Mucosa of descending colon (tissue), 3 donors: ENCODE measurements around the gene MRPS24. TPM values are rescaled to one million over a fixed set of nuclear protein-coding genes. Genes with fewer than 3 reads are reported as not detected.

Experiments
- ATAC-seq: fragments of 200-7000 bp; cut with Tn5 transposase; one replicate; pipeline ENCODE4 v1.9.1; 2020; ENCODE audit warnings: mild to moderate bottlenecking, moderate library complexity
- DNase-seq, 3 donors: peaks; one replicate each; pipeline ENCODE4 v3.0.0-alpha.2; 2020
- H3K36me3 ChIP-seq: fragments of 200-600 bp; one replicate; pipeline ENCODE4 v1.8.0; 2021; ENCODE audit warnings: low read depth, mild to moderate bottlenecking
- H3K4me1 ChIP-seq: fragments of 200-600 bp; one replicate; pipeline ENCODE4 v1.8.0; 2021; ENCODE audit warnings: low read depth, mild to moderate bottlenecking
- H3K4me3 ChIP-seq: fragments of 200-600 bp; one replicate; pipeline ENCODE4 v1.8.0; 2021; ENCODE audit warnings: mild to moderate bottlenecking
- H3K9me3 ChIP-seq: fragments of 200-600 bp; one replicate; pipeline ENCODE4 v1.8.0; 2021; ENCODE audit warnings: mild to moderate bottlenecking
- CTCF ChIP-seq: fragments of 200-600 bp; IDR thresholded peaks from one replicate; pipeline ENCODE4 v1.8.0; 2022; ENCODE audit warnings: antibody characterized with exemption, mild to moderate bottlenecking
- intact Hi-C, 2 donors: fragments of 100-400 bp; cut with DNase I in 1 of 2; cut with micrococcal nuclease in 1 of 2; formaldehyde crosslinking; loops; one replicate each; pipeline versions ENCODE4 v1.11.0 to v1.11.1; 2022; cut with DNase I, micrococcal nuclease
- total RNA-seq, 3 donors: library from RNA; stranded (reverse); fragmentation: NEBNext Ultra II Directional in 2 of 3; extraction: Animal tissue kit (Norgen Biotek cat#: 25700) in 2 of 3; gene quantifications; one replicate each; pipeline versions ENCODE4 v1.2.1 to v1.2.4, GENCODE V29; 2021 to 2023
- donor health status: DM: no; HTN: no; CAD: no; lungs with moderate emphysema.
- donor health status: DM: no; HTN: no; CAD: no.
- donor health status: DM: no; HTN: yes; CAD: no.

MRPS24 gene
- total RNA-seq, 3 donors from 2014 or later = 86.4 to 93.1 (median 90.2) TPM

GRCh38 chr7:43884209-43884608 lies 14.9 kb upstream of the MRPS24 start:
- H3K4me3 ChIP-seq = no peak overlapping the region
- H3K36me3 ChIP-seq = no peaks in the 10 kb centered on the region
- no peak for ATAC-seq
- H3K4me1 ChIP-seq = no peaks in the 10 kb centered on the region
- no peak for DNase-seq
- intact Hi-C loops = no loop called here
- TF ChIP-seq CTCF = no peak
- no peaks in the 10 kb centered on the region for H3K9me3 ChIP-seq

- Histone ChIP-seq H3K4me3 (no peak overlapping the region), H3K36me3 (peaks cover 13% of the 10 kb centered on the region), H3K9me3 (no peaks in the 10 kb centered on the region), H3K4me1 (no peaks in the 10 kb centered on the region)
- TF ChIP-seq CTCF = no peak
- ATAC-seq (no peak), DNase-seq (no peak)
- intact Hi-C loops = no loop called here
Observed at GRCh38 chr7:43880596-43880995, 11.3 kb upstream of the MRPS24 start.

- DNase-seq (no peak), ATAC-seq (no peak)
- peaks cover 13% of the 10 kb centered on the region for H3K36me3 ChIP-seq
- H3K4me3 ChIP-seq = no peak overlapping the region
- TF ChIP-seq CTCF = no peak
- intact Hi-C loops = no loop called here
- no peaks in the 10 kb centered on the region for H3K4me1 ChIP-seq
- no peaks in the 10 kb centered on the region for H3K9me3 ChIP-seq
Observed at GRCh38 chr7:43879477-43879876, 10.2 kb upstream of the MRPS24 start.

GRCh38 chr7:43878867-43879266 lies 9.6 kb upstream of the MRPS24 start:
- no peak for DNase-seq
- Histone ChIP-seq H3K9me3 (no peaks in the 10 kb centered on the region), H3K4me3 (no peak overlapping the region), H3K36me3 (peaks cover 13% of the 10 kb centered on the region), H3K4me1 (no peaks in the 10 kb centered on the region)
- ATAC-seq = no peak
- no peak for TF ChIP-seq CTCF
- intact Hi-C loops = no loop called here

- intact Hi-C loops = no loop called here
- ATAC-seq = no peak
- H3K36me3 ChIP-seq = peaks cover 13% of the 10 kb centered on the region
Observed at GRCh38 chr7:43877968-43878864, 8.9 kb upstream of the MRPS24 start.

More at GRCh38 chr7:43877968-43878864, 8.9 kb upstream of the MRPS24 start:
- no peak for DNase-seq
- Histone ChIP-seq H3K4me3 (no peak overlapping the region), H3K4me1 (peaks cover 2% of the 10 kb centered on the region), H3K9me3 (no peaks in the 10 kb centered on the region)
- TF ChIP-seq CTCF = no peak
